ENCODE results near the gene FBXW8. TPM values are rescaled to one million over a fixed set of nuclear protein-coding genes. Genes with fewer than 3 reads are reported as not detected.

The FBXW8 gene
- total RNA-seq, 2 donors from 2014 or later = 12.6 to 25.0 TPM

DNA sequence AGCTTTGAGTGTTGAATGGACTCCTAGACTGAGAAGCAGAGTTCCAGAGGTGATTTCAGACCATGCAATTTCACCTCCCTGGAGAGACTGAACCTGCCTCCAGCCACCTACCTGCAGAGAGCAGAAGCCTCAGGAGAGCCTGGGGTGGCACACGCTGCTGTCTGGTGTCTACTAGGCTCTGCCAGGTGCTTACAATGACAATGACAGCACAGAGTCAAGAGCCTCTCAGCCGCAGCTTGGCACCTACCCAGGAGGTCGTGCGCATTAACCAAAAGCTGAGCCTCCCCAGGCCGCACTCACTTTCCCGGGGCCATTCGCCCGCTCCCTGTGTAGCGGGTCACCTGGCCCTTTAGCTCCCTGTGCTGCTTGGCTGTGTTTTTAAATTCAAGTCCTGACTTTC lies 125.3 kb downstream of the FBXW8 start:
- TF ChIP-seq, protein P1, sequence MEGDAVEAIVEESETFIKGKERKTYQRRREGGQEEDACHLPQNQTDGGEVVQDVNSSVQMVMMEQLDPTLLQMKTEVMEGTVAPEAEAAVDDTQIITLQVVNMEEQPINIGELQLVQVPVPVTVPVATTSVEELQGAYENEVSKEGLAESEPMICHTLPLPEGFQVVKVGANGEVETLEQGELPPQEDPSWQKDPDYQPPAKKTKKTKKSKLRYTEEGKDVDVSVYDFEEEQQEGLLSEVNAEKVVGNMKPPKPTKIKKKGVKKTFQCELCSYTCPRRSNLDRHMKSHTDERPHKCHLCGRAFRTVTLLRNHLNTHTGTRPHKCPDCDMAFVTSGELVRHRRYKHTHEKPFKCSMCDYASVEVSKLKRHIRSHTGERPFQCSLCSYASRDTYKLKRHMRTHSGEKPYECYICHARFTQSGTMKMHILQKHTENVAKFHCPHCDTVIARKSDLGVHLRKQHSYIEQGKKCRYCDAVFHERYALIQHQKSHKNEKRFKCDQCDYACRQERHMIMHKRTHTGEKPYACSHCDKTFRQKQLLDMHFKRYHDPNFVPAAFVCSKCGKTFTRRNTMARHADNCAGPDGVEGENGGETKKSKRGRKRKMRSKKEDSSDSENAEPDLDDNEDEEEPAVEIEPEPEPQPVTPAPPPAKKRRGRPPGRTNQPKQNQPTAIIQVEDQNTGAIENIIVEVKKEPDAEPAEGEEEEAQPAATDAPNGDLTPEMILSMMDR (IDR thresholded peaks at IDR 0.05) = no peak
- Histone ChIP-seq H3K27ac (no peak overlapping the region), H3K4me3 (no peak overlapping the region), H3K27me3 (replicated peaks; ENCODE audit: insufficient read depth) (no peaks in the 10 kb centered on the region), H3K4me1 (ENCODE audit: control insufficient read depth in 1 of 2, low read depth in 2 of 2) (no peaks in the 10 kb centered on the region), H3K36me3 (no peaks in the 10 kb centered on the region), H3K9me3 (no peaks in the 10 kb centered on the region)
- no peak for DNase-seq (ENCODE audit: low spot score)
- no peak for ATAC-seq (ENCODE audit: insufficient number of reproducible peaks, low FRiP score, low read depth)

DNA sequence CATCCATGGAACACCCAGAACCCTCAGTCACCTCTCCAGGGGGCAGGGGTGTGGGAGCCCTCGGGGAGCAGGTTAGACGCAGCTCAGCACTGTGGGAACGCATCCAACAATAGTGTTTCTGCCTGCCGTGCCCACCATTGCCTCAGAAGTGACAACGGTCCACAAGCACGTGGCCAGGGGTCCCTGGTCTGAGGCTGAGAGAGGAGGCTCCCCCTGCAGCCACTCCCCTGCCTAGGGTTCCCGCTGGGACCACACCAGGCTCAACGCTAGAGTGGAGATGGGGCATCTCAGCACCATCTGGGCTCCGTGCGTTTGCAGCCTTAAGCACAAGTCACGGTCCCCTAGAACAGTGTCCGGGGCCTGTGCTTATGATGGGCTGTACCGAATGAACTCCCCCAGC lies 125.8 kb downstream of the FBXW8 start:
- Histone ChIP-seq H3K4me3 (no peak overlapping the region), H3K27ac (no peak overlapping the region), H3K27me3 (replicated peaks; ENCODE audit: insufficient read depth) (no peaks in the 10 kb centered on the region), H3K36me3 (no peaks in the 10 kb centered on the region), H3K9me3 (no peaks in the 10 kb centered on the region), H3K4me1 (ENCODE audit: control insufficient read depth in 1 of 2, low read depth in 2 of 2) (no peaks in the 10 kb centered on the region)
- no peak for DNase-seq (ENCODE audit: low spot score)
- ATAC-seq (ENCODE audit: insufficient number of reproducible peaks, low FRiP score, low read depth) = no peak
- TF ChIP-seq, protein P1 (IDR thresholded peaks at IDR 0.05) = no peak

DNA sequence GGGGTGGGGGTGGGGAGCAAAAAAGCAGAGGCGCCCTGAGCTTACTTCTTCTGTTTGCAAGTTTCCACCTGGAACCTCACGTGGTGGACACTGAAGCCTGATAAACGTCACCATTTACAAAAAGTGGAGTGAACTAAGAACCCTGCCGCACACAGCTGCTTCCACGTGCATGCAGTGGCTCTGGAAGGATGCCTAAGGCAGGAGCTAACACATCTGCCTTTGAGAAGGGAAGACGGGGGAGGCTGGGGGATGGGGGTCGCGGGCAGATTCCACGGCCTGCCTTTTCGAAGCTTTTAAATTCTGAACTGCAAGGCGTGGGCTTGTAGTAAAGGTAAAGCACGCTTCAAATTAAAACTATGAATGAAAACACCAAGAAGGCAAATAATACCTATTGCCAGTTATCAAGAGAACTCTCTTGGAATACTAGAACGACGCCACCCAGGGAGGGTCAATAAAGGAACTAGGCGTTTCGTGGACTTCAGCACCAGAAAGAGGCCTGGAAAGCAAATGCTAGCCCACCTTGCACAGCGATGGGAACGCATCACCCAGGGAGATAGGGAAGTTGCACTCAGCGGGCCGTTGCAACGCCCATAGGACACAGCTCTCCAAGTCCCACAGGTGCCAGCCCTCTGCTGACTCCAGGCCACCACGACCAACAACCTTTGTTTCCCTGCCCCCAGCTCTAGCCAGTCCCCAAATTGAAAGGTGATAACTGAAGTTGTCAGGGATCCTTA lies 126.7 kb downstream of the FBXW8 start:
- ATAC-seq (ENCODE audit: insufficient number of reproducible peaks, low FRiP score, low read depth) (no peak), DNase-seq (ENCODE audit: low spot score) (no peak)
- Histone ChIP-seq H3K36me3 (no peaks in the 10 kb centered on the region), H3K9me3 (no peaks in the 10 kb centered on the region), H3K4me1 (ENCODE audit: control insufficient read depth in 1 of 2, low read depth in 2 of 2) (no peaks in the 10 kb centered on the region), H3K4me3 (no peak overlapping the region), H3K27ac (no peak overlapping the region), H3K27me3 (replicated peaks; ENCODE audit: insufficient read depth) (no peaks in the 10 kb centered on the region)
- TF ChIP-seq, protein P1 (IDR thresholded peaks at IDR 0.05) = no peak

DNA sequence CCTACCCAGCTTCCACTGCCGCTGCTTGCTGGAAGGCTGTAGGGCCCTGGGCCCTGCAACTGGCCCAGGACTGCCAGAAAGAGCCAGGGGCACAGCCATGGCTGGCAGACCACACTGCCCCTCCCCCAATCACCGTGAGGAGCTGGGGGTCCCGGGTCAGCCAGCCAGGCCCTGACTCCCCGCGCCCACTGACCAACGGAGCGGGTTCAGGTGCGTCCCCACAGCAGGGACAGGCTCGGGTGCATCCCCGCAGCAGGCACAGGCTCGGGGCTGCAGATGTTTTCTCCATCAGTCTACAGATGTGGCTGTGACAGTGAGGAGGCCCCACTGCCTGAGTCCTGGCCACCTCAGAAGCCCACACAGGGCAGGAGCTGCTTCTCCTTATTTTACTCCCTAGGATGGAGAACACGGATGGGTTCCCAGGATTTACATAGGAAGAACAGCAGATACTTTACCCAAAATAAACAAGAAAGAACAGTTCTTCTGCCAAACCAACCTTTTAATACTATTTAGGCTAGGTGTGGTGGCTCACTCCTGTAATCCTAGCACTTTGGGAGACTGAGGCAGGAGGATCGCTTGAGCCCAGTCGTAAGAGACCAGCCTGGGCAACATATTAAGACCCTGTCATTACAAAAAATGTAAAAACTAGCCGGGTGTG lies 127.4 kb downstream of the FBXW8 start:
- no peak overlapping the region for H3K4me3 ChIP-seq
- DNase-seq (ENCODE audit: low spot score) (no peak), ATAC-seq (ENCODE audit: insufficient number of reproducible peaks, low FRiP score, low read depth) (no peak)
- H3K9me3 ChIP-seq = no peaks in the 10 kb centered on the region
- TF ChIP-seq, protein P1 (IDR thresholded peaks at IDR 0.05) = no peak
- no peaks in the 10 kb centered on the region for H3K27me3 ChIP-seq (replicated peaks; ENCODE audit: insufficient read depth)
- no peaks in the 10 kb centered on the region for H3K36me3 ChIP-seq
- no peak overlapping the region for H3K27ac ChIP-seq
- H3K4me1 ChIP-seq (ENCODE audit: control insufficient read depth in 1 of 2, low read depth in 2 of 2) = no peaks in the 10 kb centered on the region

DNA sequence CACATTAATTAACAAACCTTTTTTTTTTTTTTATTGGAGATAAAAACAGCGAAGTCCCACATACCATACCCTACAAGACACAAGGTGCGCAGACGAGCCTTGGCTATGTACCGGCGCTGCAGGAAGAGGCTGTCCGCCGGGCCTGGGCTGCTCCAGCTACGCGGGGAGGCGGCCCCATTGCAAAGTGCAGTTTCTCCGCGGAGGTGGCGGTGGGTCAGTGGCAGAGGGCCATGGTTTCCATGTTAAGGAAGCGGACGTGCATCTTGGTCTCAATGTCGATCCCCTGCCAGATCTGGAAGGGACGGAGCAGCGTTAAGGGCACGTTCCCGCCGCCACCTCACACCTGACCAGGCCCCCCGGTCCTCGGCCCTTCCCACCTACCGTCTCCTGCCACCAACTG lies 128.2 kb downstream of the FBXW8 start:
- Histone ChIP-seq H3K36me3 (no peaks in the 10 kb centered on the region), H3K9me3 (no peaks in the 10 kb centered on the region), H3K27ac (no peak overlapping the region), H3K27me3 (replicated peaks; ENCODE audit: insufficient read depth) (no peaks in the 10 kb centered on the region), H3K4me3 (no peak overlapping the region), H3K4me1 (ENCODE audit: control insufficient read depth in 1 of 2, low read depth in 2 of 2) (no peaks in the 10 kb centered on the region)
- TF ChIP-seq, protein P1 (IDR thresholded peaks at IDR 0.05) = no peak
- DNase-seq (ENCODE audit: low spot score) = no peak
- no peak for ATAC-seq (ENCODE audit: insufficient number of reproducible peaks, low FRiP score, low read depth)

Measured in thoracic aorta (tissue), 2 donors.